GM21723 (cell line): ENCODE data around the gene ZC3H12A.

Experiments used
- ATAC-seq: cut with Tn5 transposase; IDR thresholded peaks from one replicate; pipeline ENCODE4 v1.9.1; 2021; ENCODE audit warnings: mild to moderate bottlenecking, moderate library complexity; ENCODE audit not compliant: unreplicated experiment

Gene ZC3H12A

GRCh38 chr1:37477946-37478345 lies 3.6 kb downstream of the ZC3H12A start:
- ATAC-seq, result no peak

- no peak for ATAC-seq
Observed at GRCh38 chr1:37478451-37478881, 4.1 kb downstream of the ZC3H12A start.

- ATAC-seq, result no peak
Observed at GRCh38 chr1:37478890-37479254, 4.5 kb downstream of the ZC3H12A start.

- ATAC-seq, result peak; percentile 30
Observed at GRCh38 chr1:37479255-37480124, 5.1 kb downstream of the ZC3H12A start.

- no peak for ATAC-seq
Observed at GRCh38 chr1:37480125-37480466, 5.7 kb downstream of the ZC3H12A start.

GRCh38 chr1:37480581-37481288 lies 6.4 kb downstream of the ZC3H12A start:
- no peak for ATAC-seq

GRCh38 chr1:37481289-37482003 lies 7.1 kb downstream of the ZC3H12A start:
- ATAC-seq, result no peak

GRCh38 chr1:37482004-37482785 lies 7.8 kb downstream of the ZC3H12A start:
- no peak for ATAC-seq

GRCh38 chr1:37482796-37483744 lies 8.7 kb downstream of the ZC3H12A start:
- no peak for ATAC-seq

- ATAC-seq, result no peak
Observed at GRCh38 chr1:37483785-37484184, 9.4 kb downstream of the ZC3H12A start.

GRCh38 chr1:37484325-37485051 lies 10.1 kb downstream of the ZC3H12A start:
- ATAC-seq, result no peak

GRCh38 chr1:37485902-37486679 lies 11.7 kb downstream of the ZC3H12A start:
- ATAC-seq, result no peak

- ATAC-seq, result peak; percentile 54
Observed at GRCh38 chr1:37486680-37487618, 12.6 kb downstream of the ZC3H12A start.

GRCh38 chr1:37487619-37487984 lies 13.2 kb downstream of the ZC3H12A start:
- ATAC-seq, result no peak

- ATAC-seq, result no peak
Observed at GRCh38 chr1:37493336-37494098, 19.1 kb downstream of the ZC3H12A start.

- no peak for ATAC-seq
Observed at GRCh38 chr1:37495875-37496274, 21.5 kb downstream of the ZC3H12A start.

- no peak for ATAC-seq
Observed at GRCh38 chr1:37497832-37498231, 23.5 kb downstream of the ZC3H12A start.
